HG03457 (cell line): ENCODE results near the gene SELENOH.
A peak's percentile ranks its signal among the peaks of the same experiment; 100 is the strongest.

Experiments used
- ATAC-seq: cut with Tn5 transposase; IDR thresholded peaks from one replicate; pipeline ENCODE4 v1.9.1; 2021; ENCODE audit warnings: moderate number of reproducible peaks; ENCODE audit not compliant: unreplicated experiment

SELENOH gene

DNA sequence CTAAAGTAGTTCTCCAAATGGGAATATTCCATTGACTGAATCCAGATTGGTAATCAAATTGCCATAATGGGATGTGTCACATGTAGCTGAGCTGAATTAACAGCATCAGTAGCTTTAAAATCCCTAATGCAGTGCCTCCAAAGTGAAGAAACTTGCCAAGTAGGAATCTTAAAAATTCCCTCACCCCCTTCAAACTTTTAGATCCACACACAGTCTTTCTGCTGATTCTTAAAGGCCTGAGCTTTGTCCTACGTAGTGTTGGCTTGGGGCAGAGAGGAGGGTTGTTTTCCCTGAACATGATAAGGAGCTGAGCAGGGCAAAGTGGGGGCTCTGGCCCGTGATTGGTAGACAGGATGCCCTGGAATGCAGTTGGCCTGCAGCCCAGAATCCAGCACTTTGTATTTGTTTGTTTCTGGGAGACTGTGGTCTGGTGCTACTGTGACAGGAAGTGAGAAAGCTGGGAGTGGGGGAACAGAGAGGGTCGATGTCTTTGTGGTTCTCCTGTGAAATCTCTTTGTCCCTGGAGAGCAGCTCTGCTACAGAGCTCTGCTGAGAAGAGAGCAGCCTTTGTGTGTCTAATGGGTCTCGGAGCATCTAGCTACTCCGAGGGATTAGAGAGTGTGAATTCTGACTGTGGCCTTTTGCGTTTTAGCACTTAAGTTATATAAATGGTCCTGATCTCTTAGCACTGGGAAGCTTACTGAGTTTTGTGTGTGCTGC, 37.2 kb downstream of the SELENOH start:
- ATAC-seq: no peak

DNA sequence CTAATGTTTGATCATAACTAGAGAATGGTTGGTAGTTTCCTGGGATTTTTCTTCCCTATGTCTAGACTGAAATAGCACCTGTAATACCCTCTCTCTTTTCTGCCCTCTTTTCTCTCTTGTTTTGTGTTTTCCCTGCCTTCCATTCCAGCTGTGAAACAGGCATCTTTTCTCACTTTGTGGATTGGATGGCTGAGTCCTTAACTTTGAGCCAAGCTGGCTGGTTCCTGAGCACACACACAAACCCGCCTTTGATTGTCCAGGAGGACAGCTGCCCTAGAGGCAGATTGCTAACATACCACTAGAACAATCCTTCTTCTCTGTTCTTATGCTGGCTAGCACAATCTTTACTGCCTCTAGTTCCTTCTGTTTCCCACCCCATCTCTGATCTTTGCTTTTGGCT, 38.0 kb downstream of the SELENOH start:
- ATAC-seq: no peak

DNA sequence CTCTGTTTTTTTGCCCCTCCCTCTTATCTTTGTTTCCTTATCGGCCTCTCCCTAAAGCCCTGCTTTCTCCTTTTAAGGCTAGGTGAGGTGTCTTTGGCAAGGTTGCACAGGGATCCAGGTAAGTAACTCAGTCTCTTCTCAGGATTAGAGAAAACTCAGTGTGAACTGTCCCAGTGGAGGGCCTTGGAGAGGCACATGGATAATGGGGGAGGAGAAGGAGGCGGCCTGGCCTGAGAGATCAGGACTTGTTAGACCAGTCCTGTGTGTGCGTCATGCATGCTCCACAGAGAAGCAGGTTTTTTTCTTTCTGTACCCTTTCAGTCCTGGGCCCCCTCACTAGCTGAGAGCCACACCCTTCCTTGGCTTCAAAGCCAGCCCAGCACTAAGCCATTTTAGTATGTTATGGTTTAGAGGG, 40.2 kb downstream of the SELENOH start:
- no peak for ATAC-seq

DNA sequence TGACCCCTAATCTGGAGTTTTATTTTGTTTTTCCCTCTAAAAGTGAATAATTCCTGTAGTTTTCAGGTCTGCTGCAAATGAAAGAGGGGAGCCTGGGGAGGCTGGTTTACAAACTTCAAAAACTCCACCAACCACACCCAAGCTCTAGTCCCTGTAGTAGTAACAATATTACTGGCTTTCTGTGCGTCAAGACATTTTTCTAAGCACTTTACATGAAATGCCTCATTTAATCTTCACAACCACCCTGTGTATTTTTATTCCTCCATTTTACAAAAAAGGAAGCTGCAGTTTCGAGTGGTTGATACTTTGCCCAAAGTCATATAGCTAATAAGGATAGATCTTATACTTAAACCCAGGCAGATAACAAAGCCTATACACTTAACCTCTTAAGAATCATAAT, 43.8 kb downstream of the SELENOH start:
- ATAC-seq: no peak

DNA sequence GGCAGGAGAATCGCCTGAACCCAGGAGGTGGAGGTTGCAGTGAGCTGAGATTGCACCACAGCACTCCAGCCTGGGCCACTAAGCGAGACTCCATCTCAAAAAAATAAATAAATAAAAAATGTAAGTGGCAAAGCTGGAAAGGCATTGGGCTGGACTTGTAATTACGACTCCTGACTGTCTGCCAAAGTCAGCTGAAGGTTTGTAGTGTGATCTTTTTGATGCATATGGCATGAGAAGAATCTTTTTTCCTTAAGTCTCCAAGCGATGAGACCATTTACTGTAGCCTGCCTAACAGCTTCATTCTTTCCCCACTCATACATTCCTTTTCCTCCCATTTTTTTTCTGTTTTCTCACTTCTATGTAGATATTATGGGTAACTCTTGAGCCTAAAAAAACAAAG, 45.1 kb downstream of the SELENOH start:
- no peak for ATAC-seq

DNA sequence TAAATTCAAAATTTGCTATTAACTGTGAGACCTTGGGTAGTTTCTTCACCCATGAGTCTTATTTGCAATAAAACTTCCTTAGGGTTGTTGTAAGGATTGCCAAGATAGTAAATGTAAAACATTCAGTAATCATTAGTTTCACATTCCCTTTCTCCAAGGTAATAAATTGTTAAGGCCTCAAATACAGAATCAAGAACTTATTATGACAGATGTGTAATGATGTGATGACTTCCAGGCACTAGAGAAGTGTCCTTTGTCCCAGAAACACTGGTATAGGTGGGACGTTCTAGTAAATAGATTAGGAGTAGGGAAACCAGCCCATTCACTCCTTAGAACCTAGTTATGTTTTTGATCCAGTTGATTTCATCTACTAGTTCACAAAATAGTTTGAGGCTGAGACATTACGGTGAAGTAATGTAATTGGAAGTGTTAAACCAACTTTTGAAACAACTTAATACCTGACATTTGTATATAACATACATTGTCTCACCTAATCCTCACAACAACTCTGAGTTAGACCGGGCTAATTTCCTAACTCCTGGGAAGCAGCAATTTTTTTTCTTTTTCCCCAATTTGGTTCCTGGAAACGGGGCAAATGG, 45.8 kb downstream of the SELENOH start:
- ATAC-seq: no peak

DNA sequence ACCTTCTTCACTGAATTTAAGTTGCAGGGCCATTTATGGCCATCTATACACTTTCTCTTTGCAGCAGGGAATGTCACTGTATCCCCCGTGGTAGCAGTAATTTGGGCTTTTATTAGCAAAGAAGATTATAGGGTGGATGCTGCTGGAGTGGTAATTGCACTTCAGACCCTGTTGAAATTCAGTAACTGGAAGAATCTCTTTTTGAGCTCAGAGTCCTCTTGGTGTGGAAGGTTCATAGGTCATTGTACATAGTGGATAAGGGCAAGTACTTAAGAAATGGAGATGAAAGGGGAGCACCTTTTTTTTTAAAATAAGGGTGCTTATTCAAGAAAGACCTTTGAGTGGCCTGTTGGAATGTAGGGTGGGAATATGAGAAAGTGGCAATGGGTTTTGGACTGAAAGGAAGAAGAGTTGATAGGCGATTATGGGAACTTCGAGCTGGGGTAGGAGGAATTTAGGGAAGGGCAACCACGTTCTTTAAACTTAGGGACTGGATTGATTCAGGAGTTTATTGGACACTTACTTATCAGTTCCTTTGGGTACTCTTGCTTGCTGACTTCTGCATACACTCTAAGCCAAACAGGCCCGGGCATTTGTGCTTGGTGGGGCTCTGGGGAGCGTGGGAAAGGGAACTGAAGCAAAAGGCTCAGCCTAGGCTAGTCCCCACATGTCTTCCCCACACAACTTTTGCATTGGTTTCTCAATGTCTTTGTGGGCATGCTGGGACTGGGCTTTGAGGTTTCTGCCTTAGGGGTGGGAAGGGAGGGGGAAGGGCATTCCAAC, 46.8 kb downstream of the SELENOH start:
- no peak for ATAC-seq

DNA sequence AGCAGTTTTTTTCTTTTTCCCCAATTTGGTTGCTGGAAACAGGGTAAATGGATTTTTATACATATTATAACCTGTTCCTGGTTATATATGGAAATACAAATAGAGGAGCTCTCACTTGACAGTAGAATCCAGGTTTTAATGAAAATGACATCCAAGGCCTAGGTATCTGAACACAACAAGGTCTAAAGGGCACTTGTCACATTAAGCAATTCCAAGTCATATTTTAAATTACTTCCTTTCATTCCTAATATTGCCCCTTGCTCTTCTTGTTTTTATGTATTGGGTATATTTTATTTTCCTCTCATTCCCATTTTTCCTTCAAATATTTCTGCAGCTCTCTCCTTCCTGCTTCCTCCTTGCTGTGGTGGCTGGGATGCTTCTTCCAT, 47.4 kb downstream of the SELENOH start:
- ATAC-seq: no peak

DNA sequence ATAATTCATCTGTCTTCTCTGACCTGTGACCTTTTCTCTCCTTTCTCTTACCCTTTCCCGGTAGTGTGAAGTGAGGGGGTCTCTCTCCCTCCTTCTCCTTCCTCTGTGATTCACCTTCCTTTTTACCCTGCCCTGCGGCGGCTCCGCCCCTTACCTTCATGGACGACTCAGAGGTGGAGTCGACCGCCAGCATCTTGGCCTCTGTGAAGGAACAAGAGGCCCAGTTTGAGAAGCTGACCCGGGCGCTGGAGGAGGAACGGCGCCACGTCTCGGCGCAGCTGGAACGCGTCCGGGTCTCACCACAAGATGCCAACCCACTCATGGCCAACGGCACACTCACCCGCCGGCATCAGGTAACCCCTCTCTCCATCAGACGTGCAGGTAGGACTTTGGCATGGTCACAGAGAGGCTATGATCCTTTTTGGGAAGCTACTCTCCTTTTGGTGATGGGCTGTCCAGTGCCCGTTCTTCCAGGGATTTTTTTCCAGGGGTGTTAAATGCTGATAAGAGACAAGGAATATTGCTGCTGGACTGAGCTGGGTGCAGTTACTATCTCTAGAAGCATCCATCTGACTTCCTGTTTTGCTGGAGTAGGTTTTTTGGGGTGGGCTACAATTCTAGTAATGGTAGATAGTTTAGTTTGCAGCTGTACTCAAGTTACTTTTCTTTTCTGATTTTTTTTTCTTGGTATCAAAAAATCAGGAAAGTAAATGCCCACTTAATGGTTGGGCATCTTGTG, 50.2 kb downstream of the SELENOH start:
- ATAC-seq: no peak

DNA sequence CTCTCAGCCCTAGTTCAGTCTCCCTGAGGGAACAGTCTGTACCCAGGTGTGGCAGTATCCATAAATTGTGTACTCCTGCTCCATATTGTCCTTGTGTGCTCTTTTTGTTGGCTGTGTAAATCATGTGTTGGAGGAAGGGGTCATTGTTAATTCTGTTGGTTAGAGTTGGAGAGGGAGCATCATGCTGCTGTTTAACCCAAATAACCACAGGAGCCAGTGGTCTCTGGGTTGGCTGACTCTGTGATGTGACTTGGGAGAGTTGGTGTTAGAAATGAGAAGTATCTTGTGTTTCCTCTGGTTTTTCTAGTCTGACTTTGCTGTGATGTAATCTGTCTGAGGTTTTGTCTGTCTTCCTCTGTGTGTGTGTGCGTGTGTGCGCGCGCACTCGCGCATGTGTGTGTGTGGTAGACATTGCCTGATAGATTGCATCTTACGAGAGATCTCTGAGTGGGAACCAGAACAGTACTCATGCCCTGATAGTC, 50.8 kb downstream of the SELENOH start:
- ATAC-seq: peak; percentile 65

DNA sequence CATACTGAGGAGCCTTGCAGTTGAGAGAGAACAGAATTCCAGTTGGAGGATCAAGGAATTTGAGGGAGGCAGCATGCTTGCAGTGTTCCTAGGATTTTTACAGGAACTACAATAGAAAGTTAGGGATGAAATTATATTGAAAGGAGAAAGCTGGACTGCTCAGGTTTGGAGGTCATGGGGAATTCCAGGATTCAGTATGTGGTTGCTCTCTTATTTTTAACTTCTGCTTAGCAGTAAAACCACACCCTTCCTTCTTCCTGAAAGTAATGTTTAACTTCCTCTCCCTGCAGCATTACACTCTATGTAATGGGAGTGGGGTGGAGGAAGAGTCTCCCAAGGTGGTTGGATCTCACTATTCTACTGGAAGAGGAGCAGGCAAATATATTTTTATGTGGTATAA, 51.6 kb downstream of the SELENOH start:
- ATAC-seq: peak; percentile 13
